ENCODE data around the gene GRAP2. TPM values are rescaled to one million over a fixed set of nuclear protein-coding genes. Genes with fewer than 3 reads are reported as not detected.
"Not testable (repeated sequence)": the region's sequence is repeated elsewhere in the genome, so short reads cannot be mapped to it uniquely, and the experiment has no call there.

The GRAP2 gene
- total RNA-seq, 3 donors from 2014 or later (not counting 1 experiment from before 2014, with no cell fraction given): 65.1 to 97.3 (median 92.2) TPM

DNA sequence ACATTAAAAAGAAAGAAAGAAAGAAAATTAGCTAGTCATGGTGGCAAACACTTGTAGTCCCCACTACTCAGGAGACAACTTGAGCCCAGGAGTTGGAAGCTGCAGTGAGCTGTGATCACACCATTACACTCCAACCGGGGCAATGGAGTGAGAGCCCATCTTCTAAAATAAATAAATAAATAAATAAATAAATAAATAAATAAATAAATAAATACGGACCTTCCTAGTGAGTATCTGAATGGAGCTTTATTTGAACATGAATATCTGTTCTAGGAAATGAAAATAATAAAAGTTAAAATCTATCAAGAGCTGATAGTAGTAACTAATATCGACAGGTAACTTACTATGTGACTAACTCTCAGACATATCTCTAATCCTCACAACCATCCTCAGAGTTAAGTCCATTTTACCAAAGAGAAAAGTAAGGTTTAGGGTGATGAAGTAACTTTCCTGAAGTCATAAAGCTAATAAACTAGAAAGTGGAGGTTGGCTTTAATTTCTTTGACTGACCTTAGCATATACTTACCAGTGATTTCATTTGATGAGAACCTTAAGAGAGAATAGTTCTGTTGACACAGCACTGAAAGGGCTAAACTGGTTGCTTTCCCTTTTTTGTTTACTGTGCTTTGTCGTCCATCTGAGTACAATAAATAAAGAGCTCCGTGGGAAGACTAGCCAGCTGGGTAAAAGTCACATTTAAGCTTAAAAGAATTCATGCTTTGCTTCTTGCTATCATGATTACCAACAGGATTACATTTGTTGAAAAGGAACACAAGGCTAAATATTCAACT lies 29.7 kb upstream of the GRAP2 start:
- TF ChIP-seq, protein P1, sequence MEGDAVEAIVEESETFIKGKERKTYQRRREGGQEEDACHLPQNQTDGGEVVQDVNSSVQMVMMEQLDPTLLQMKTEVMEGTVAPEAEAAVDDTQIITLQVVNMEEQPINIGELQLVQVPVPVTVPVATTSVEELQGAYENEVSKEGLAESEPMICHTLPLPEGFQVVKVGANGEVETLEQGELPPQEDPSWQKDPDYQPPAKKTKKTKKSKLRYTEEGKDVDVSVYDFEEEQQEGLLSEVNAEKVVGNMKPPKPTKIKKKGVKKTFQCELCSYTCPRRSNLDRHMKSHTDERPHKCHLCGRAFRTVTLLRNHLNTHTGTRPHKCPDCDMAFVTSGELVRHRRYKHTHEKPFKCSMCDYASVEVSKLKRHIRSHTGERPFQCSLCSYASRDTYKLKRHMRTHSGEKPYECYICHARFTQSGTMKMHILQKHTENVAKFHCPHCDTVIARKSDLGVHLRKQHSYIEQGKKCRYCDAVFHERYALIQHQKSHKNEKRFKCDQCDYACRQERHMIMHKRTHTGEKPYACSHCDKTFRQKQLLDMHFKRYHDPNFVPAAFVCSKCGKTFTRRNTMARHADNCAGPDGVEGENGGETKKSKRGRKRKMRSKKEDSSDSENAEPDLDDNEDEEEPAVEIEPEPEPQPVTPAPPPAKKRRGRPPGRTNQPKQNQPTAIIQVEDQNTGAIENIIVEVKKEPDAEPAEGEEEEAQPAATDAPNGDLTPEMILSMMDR (IDR thresholded peaks at IDR 0.05): no peak
- no peak overlapping the region for H3K27ac Mint-ChIP-seq
- intact Hi-C loops (cut with micrococcal nuclease): no loop called here
- DNase-seq (no peak), ATAC-seq (no peak)
- H3K27ac ChIP-seq (ENCODE audit: low read length): no peak overlapping the region
- WGBS (ENCODE audit: insufficient coverage): 93% methylated on average over 2 of the region's 5 CpGs
- peaks cover 20 to 23% of the 10 kb centered on the region in 2 donors for H3K4me1 Mint-ChIP-seq
- H3K9me3 ChIP-seq (ENCODE audit: control insufficient read depth, insufficient read depth, low read length): no peaks in the 10 kb centered on the region
- no peak overlapping the region for H3K4me3 ChIP-seq (ENCODE audit: low read length)
- no peaks in the 10 kb centered on the region for H3K27me3 Mint-ChIP-seq (ENCODE audit: low read depth in 2 of 2)
- no peaks in the 10 kb centered on the region for H3K36me3 Mint-ChIP-seq
- no peak overlapping the region for H3K4me3 Mint-ChIP-seq
- peaks cover 6% of the 10 kb centered on the region for H3K4me1 ChIP-seq (ENCODE audit: control insufficient read depth, insufficient read depth, low read length)
- H3K27me3 ChIP-seq (ENCODE audit: control insufficient read depth, insufficient read depth, low read length): no peaks in the 10 kb centered on the region
- no peaks in the 10 kb centered on the region for H3K36me3 ChIP-seq (ENCODE audit: control insufficient read depth, insufficient read depth, low read length)
- no peaks in the 10 kb centered on the region for H3K9me3 Mint-ChIP-seq

DNA sequence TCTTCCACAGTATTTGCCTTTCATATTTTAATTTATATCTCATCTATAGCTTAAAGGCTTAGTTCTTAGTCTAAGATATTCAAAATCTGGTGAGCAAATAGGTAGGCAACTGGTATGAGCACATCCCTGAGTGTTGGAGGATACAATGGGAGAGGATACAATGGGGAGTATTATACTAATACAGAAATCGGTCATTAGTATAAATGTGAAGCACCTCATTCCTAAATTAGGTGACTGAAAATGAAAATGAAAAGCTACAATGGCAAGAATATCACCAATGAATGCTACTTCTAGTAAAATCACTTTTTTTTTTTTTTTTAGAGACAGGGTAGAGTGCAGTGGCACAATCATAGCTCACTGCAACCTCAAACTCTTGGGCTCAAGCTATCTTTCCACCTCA lies 28.3 kb upstream of the GRAP2 start:
- Histone ChIP-seq H3K27ac (ENCODE audit: low read length) (no peak overlapping the region), H3K27me3 (ENCODE audit: control insufficient read depth, insufficient read depth, low read length) (no peaks in the 10 kb centered on the region), H3K4me3 (ENCODE audit: low read length) (no peak overlapping the region), H3K36me3 (ENCODE audit: control insufficient read depth, insufficient read depth, low read length) (no peaks in the 10 kb centered on the region), H3K9me3 (ENCODE audit: control insufficient read depth, insufficient read depth, low read length) (no peaks in the 10 kb centered on the region), H3K4me1 (ENCODE audit: control insufficient read depth, insufficient read depth, low read length) (peaks cover 6% of the 10 kb centered on the region)
- peaks cover 17% of the 10 kb centered on the region in 2 donors for H3K4me1 Mint-ChIP-seq
- H3K27ac Mint-ChIP-seq: no peak overlapping the region
- H3K4me3 Mint-ChIP-seq: no peak overlapping the region
- peaks cover 0 to 2% of the 10 kb centered on the region in 2 donors for H3K27me3 Mint-ChIP-seq (ENCODE audit: low read depth in 2 of 2)
- no peaks in the 10 kb centered on the region for H3K9me3 Mint-ChIP-seq
- 100% methylated on average over 1 of the region's 1 CpG for WGBS (ENCODE audit: insufficient coverage)
- TF ChIP-seq, protein P1 (IDR thresholded peaks at IDR 0.05): no peak
- DNase-seq (no peak), ATAC-seq (no peak)
- H3K36me3 Mint-ChIP-seq: no peaks in the 10 kb centered on the region
- intact Hi-C loops (cut with micrococcal nuclease): no loop called here

DNA sequence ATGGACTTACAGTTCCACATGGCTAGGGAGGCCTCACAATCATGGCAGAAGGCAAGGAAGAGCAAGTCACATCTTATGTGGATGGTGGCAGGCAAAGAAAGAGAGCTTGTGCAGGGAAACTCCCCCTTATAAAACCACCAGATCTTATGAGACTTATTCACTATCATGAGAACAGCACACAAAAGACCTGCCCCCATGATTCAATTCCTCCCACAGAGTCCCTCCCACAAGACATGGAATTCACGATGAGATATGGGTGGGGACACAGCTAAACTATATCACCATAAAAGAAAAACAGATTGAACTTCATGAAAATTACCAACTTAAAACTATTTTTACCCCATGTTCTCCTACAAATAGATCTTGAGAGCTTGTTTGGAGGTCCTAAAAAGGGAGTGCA lies 26.9 kb upstream of the GRAP2 start:
- ATAC-seq (no peak), DNase-seq (no peak)
- Histone ChIP-seq H3K4me3 (ENCODE audit: low read length) (no peak overlapping the region), H3K9me3 (ENCODE audit: control insufficient read depth, insufficient read depth, low read length) (no peaks in the 10 kb centered on the region), H3K4me1 (ENCODE audit: control insufficient read depth, insufficient read depth, low read length) (no peaks in the 10 kb centered on the region), H3K27me3 (ENCODE audit: control insufficient read depth, insufficient read depth, low read length) (no peaks in the 10 kb centered on the region), H3K27ac (ENCODE audit: low read length) (no peak overlapping the region), H3K36me3 (ENCODE audit: control insufficient read depth, insufficient read depth, low read length) (no peaks in the 10 kb centered on the region)
- Mint-ChIP-seq H3K27me3 (ENCODE audit: low read depth in 2 of 2) (peaks cover 0 to 7% of the 10 kb centered on the region in 2 donors), H3K4me1 (peaks cover 3% of the 10 kb centered on the region in 2 donors), H3K36me3 (no peaks in the 10 kb centered on the region), H3K27ac (no peak overlapping the region), H3K9me3 (no peaks in the 10 kb centered on the region), H3K4me3 (no peak overlapping the region)
- WGBS (ENCODE audit: insufficient coverage): no CpG with 5 or more reads among the region's 1 CpG
- intact Hi-C loops (cut with micrococcal nuclease): no loop called here
- TF ChIP-seq, protein P1 (IDR thresholded peaks at IDR 0.05): no peak

DNA sequence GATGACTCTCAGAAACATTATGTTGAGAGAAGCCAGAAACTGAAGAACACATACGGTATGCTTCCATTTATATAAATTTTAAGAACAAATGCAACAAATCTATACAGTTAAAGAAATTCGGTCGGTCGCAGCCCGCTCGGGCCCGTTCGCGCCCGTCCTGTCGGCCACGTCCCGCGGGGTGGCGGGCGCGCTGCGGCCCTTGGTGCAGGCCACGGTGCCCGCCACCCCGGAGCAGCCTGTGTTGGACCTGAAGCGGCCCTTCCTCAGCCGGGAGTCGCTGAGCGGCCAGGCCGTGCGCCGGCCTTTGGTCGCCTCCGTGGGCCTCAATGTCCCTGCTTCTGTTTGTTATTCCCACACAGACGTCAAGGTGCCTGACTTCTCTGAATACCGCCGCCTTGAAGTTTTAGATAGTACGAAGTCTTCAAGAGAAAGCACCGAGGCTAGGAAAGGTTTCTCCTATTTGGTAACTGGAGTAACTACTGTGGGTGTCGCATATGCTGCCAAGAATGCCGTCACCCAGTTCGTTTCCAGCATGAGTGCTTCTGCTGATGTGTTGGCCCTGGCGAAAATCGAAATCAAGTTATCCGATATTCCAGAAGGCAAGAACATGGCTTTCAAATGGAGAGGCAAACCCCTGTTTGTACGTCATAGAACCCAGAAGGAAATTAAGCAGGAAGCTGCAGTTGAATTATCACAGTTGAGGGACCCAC lies 25.6 kb upstream of the GRAP2 start:
- ATAC-seq (peak in 2 of 3 donors; percentile 47), DNase-seq (peak; percentile 18 to 27)
- H3K27ac Mint-ChIP-seq; intact Hi-C loops (cut with micrococcal nuclease); H3K36me3 ChIP-seq (ENCODE audit: control insufficient read depth, insufficient read depth, low read length); H3K4me1 ChIP-seq (ENCODE audit: control insufficient read depth, insufficient read depth, low read length); H3K27me3 ChIP-seq (ENCODE audit: control insufficient read depth, insufficient read depth, low read length); H3K9me3 ChIP-seq (ENCODE audit: control insufficient read depth, insufficient read depth, low read length); H3K4me3 ChIP-seq (ENCODE audit: low read length); H3K9me3 Mint-ChIP-seq; H3K4me1 Mint-ChIP-seq; H3K4me3 Mint-ChIP-seq; H3K36me3 Mint-ChIP-seq; H3K27me3 Mint-ChIP-seq (ENCODE audit: low read depth in 2 of 2); H3K27ac ChIP-seq (ENCODE audit: low read length): not testable (repeated sequence)
- 97% methylated on average over 26 of the region's 42 CpGs for WGBS (ENCODE audit: insufficient coverage)

Measured in natural killer cell (primary cell).